ENCODE data around the gene VGLL1. TPM values are rescaled to one million over a fixed set of nuclear protein-coding genes. Genes with fewer than 3 reads are reported as not detected.

The VGLL1 gene
- total RNA-seq, 1 experiment from 2014 or later: not detected

GRCh38 chrX:136598631-136599030, 66.6 kb downstream of the VGLL1 start:
- in situ Hi-C loops (cut with HindIII; ENCODE audit: low pct_unique_long_range_greater_than_20kb, low sequenced_read_pairs): no loop called here
- no peak for DNase-seq (ENCODE audit: low read depth, low spot score)

- in situ Hi-C loops (cut with HindIII; ENCODE audit: low pct_unique_long_range_greater_than_20kb, low sequenced_read_pairs): no loop called here
- no peak for DNase-seq (ENCODE audit: low read depth, low spot score)
These were observed 68.0 kb downstream of the VGLL1 start for GRCh38 chrX:136600059-136600458.

Small RNA genes within 50 kb of the gene (small RNA-seq; reads per million reads assigned to genes)
- gene MIR934 (0 reads per million in 2 experiments), gene RF00019 (0 reads per million in 2 experiments), gene RNU6-320P (0 reads per million in 2 experiments)

Other genes starting within 250 kb of the VGLL1 start
- gene ADGRG4, start 231.3 kb upstream of the VGLL1 start, total RNA-seq (2014; rRNA removed; shearing (Covaris generic)): not detected in 2 replicates
- gene BRS3, start 44.3 kb upstream of the VGLL1 start, total RNA-seq (2014; rRNA removed; shearing (Covaris generic)): not detected in 2 replicates
- gene HTATSF1, start 34.6 kb upstream of the VGLL1 start, total RNA-seq (2014; rRNA removed; shearing (Covaris generic)): 46.7 and 47.8 TPM in 2 replicates
- not detected in 2 replicates for gene CD40LG, start 115.9 kb downstream of the VGLL1 start, total RNA-seq (2014; rRNA removed; shearing (Covaris generic))
- gene ARHGEF6, start 248.7 kb downstream of the VGLL1 start, total RNA-seq (2014; rRNA removed; shearing (Covaris generic)): 3.3 and 3.6 TPM in 2 replicates

All from SK-MEL-5 (cell line).